ENCODE data around the gene NABP1.
A peak's percentile ranks its signal among the peaks of the same experiment; 100 is the strongest.

NABP1 gene

GRCh38 chr2:191690327-191690726, 12.4 kb downstream of the NABP1 start:
- H3K4me1 ChIP-seq (ENCODE audit: insufficient read depth, low read length, poor library complexity, severe bottlenecking) = peaks cover 4% of the 10 kb centered on the region
- peak overlapping the region; percentile 49 for H3K4me2 ChIP-seq (ENCODE audit: low read depth, low read length, poor library complexity, severe bottlenecking)
- H4K20me1 ChIP-seq (ENCODE audit: insufficient read depth, low read length, poor library complexity, severe bottlenecking) = peaks cover 4% of the 10 kb centered on the region
- H3K36me3 ChIP-seq (ENCODE audit: insufficient read depth, low read length) = peaks cover 25% of the 10 kb centered on the region; the same call in 1 of the 2 replicates
- H3F3A ChIP-seq (ENCODE audit: low read depth) = peaks cover 7% of the 10 kb centered on the region; the same call in 1 of the 2 replicates
- H3K9me3 ChIP-seq (ENCODE audit: insufficient read depth, low read depth, low read length) = no peaks in the 10 kb centered on the region
- TF ChIP-seq EZH2phosphoT487 (IDR thresholded peaks at IDR 0.05; ENCODE audit: borderline replicate concordance) = no peak
- TF ChIP-seq CTCF (conservative IDR thresholded peaks at IDR 0.05; ENCODE audit: low read length) = no peak
- H3K9me2 ChIP-seq (replicated peaks; ENCODE audit: low read depth, low read length) = no peaks in the 10 kb centered on the region
- H2AFZ ChIP-seq (ENCODE audit: low read length) = no peak overlapping the region
- H3K9ac ChIP-seq (ENCODE audit: low read depth, low read length, poor library complexity, severe bottlenecking) = no peak overlapping the region
- no peak overlapping the region for H3K4me3 ChIP-seq (ENCODE audit: low read length, poor library complexity, severe bottlenecking)
- no peaks in the 10 kb centered on the region for H3K79me2 ChIP-seq (ENCODE audit: insufficient read depth, low read length)
- no peaks in the 10 kb centered on the region for H3K27me3 ChIP-seq (ENCODE audit: insufficient read depth, low read length, poor library complexity, severe bottlenecking)

- Histone ChIP-seq H3K9me3 (ENCODE audit: insufficient read depth, low read depth, low read length) (no peaks in the 10 kb centered on the region), H3K4me2 (ENCODE audit: low read depth, low read length, poor library complexity, severe bottlenecking) (peak overlapping the region; percentile 49), H3K27me3 (ENCODE audit: insufficient read depth, low read length, poor library complexity, severe bottlenecking) (no peaks in the 10 kb centered on the region), H4K20me1 (ENCODE audit: insufficient read depth, low read length, poor library complexity, severe bottlenecking) (peaks cover 4% of the 10 kb centered on the region), H3K79me2 (ENCODE audit: insufficient read depth, low read length) (no peaks in the 10 kb centered on the region), H3K4me1 (ENCODE audit: insufficient read depth, low read length, poor library complexity, severe bottlenecking) (peaks cover 4% of the 10 kb centered on the region), H3K4me3 (ENCODE audit: low read length, poor library complexity, severe bottlenecking) (no peak overlapping the region), H3K36me3 (ENCODE audit: insufficient read depth, low read length) (peaks cover 16% of the 10 kb centered on the region; the same call in 1 of the 2 replicates), H3K9me2 (replicated peaks; ENCODE audit: low read depth, low read length) (no peaks in the 10 kb centered on the region), H3F3A (ENCODE audit: low read depth) (peaks cover 7% of the 10 kb centered on the region; the same call in 1 of the 2 replicates), H2AFZ (ENCODE audit: low read length) (no peak overlapping the region), H3K9ac (ENCODE audit: low read depth, low read length, poor library complexity, severe bottlenecking) (no peak overlapping the region)
- TF ChIP-seq CTCF (conservative IDR thresholded peaks at IDR 0.05; ENCODE audit: low read length) (peak; percentile 93), EZH2phosphoT487 (IDR thresholded peaks at IDR 0.05; ENCODE audit: borderline replicate concordance) (no peak)
Observed at GRCh38 chr2:191691016-191691735, 13.2 kb downstream of the NABP1 start.

- Histone ChIP-seq H3K4me1 (ENCODE audit: insufficient read depth, low read length, poor library complexity, severe bottlenecking) (peaks cover 4% of the 10 kb centered on the region), H2AFZ (ENCODE audit: low read length) (no peak overlapping the region), H3K4me3 (ENCODE audit: low read length, poor library complexity, severe bottlenecking) (no peak overlapping the region), H3F3A (ENCODE audit: low read depth) (peaks cover 7% of the 10 kb centered on the region; the same call in 1 of the 2 replicates), H3K27me3 (ENCODE audit: insufficient read depth, low read length, poor library complexity, severe bottlenecking) (no peaks in the 10 kb centered on the region), H3K79me2 (ENCODE audit: insufficient read depth, low read length) (no peaks in the 10 kb centered on the region), H3K9me2 (replicated peaks; ENCODE audit: low read depth, low read length) (no peaks in the 10 kb centered on the region), H3K9ac (ENCODE audit: low read depth, low read length, poor library complexity, severe bottlenecking) (no peak overlapping the region), H3K36me3 (ENCODE audit: insufficient read depth, low read length) (peaks cover 9% of the 10 kb centered on the region; the same call in 1 of the 2 replicates), H4K20me1 (ENCODE audit: insufficient read depth, low read length, poor library complexity, severe bottlenecking) (peaks cover 4% of the 10 kb centered on the region), H3K9me3 (ENCODE audit: insufficient read depth, low read depth, low read length) (no peaks in the 10 kb centered on the region), H3K4me2 (ENCODE audit: low read depth, low read length, poor library complexity, severe bottlenecking) (no peak overlapping the region)
- TF ChIP-seq CTCF (conservative IDR thresholded peaks at IDR 0.05; ENCODE audit: low read length) (no peak), EZH2phosphoT487 (IDR thresholded peaks at IDR 0.05; ENCODE audit: borderline replicate concordance) (no peak)
Observed at GRCh38 chr2:191691898-191692297, 14.0 kb downstream of the NABP1 start.

Data from Loucy (cell line).